Activated T-cell treated with anti-CD3 and anti-CD28 coated beads, Interleukin-2, amount 50 U/mL, for 72 hours (primary cell): ENCODE results near the gene RUNX1. TPM values are rescaled to one million over a fixed set of nuclear protein-coding genes. Genes with fewer than 3 reads are reported as not detected.

ENCODE experiments used
- ATAC-seq, 2 donors: fragments of 150-1000 bp; cut with Tn5 transposase; replicated peaks in 1 of 2; 2 replicates each; pipeline ENCODE4 v1.10.0; 2021; ENCODE audit warnings: moderate library complexity in 2 of 2, mild to moderate bottlenecking in 1 of 2
- DNase-seq, 2 donors: peaks; one replicate each; pipeline ENCODE4 v3.0.0; 2021 to 2022; ENCODE audit warnings: mixed read lengths in 1 of 2
- H3K27ac Mint-ChIP-seq: one replicate; pipeline ENCODE4 v1.8.0; 2022; ENCODE audit warnings: mild to moderate bottlenecking, moderate library complexity, mixed read lengths
- H3K27me3 Mint-ChIP-seq: one replicate; pipeline ENCODE4 v1.8.0; 2022; ENCODE audit warnings: low read depth, mixed read lengths
- H3K36me3 Mint-ChIP-seq, 2 donors: one replicate each; pipeline ENCODE4 v1.8.0; 2022; ENCODE audit warnings: mixed read lengths in 2 of 2, mild to moderate bottlenecking in 1 of 2; ENCODE audit not compliant: insufficient read depth in 2 of 2
- H3K4me1 Mint-ChIP-seq: one replicate; pipeline ENCODE4 v1.8.0; 2022; ENCODE audit warnings: low read depth, mixed read lengths
- H3K4me3 Mint-ChIP-seq, 2 donors: one replicate each; pipeline ENCODE4 v1.8.0; 2022; ENCODE audit warnings: mild to moderate bottlenecking in 2 of 2, mixed read lengths in 2 of 2, moderate library complexity in 2 of 2
- H3K9me3 Mint-ChIP-seq, 2 donors: one replicate each; pipeline ENCODE4 v1.8.0; 2022; ENCODE audit warnings: mixed read lengths in 2 of 2
- total RNA-seq, 2 donors: library from RNA; stranded (reverse); gene quantifications; one replicate each; pipeline ENCODE4 v1.2.3, GENCODE V29; 2022

Gene RUNX1
- total RNA-seq, 2 donors from 2014 or later: 36.6 to 56.2 TPM

GRCh38 chr21:34795175-34795547, 253.9 kb downstream of the RUNX1 start:
- Mint-ChIP-seq H3K4me3 (no peak overlapping the region), H3K4me1 (no peaks in the 10 kb centered on the region), H3K27me3 (no peaks in the 10 kb centered on the region), H3K36me3 (peaks cover 11 to 24% of the 10 kb centered on the region in 2 donors), H3K27ac (peak overlapping the region; percentile 52), H3K9me3 (no peaks in the 10 kb centered on the region)
- DNase-seq (no peak), ATAC-seq (no peak)

GRCh38 chr21:34794686-34795085, 254.4 kb downstream of the RUNX1 start:
- ATAC-seq (no peak), DNase-seq (no peak)
- Mint-ChIP-seq H3K36me3 (peaks cover 11 to 24% of the 10 kb centered on the region in 2 donors), H3K4me3 (no peak overlapping the region), H3K27ac (peak overlapping the region; percentile 1), H3K4me1 (no peaks in the 10 kb centered on the region), H3K9me3 (no peaks in the 10 kb centered on the region), H3K27me3 (no peaks in the 10 kb centered on the region)

- Mint-ChIP-seq H3K4me3 (no peak overlapping the region), H3K27ac (no peak overlapping the region), H3K27me3 (no peaks in the 10 kb centered on the region), H3K4me1 (no peaks in the 10 kb centered on the region), H3K36me3 (peaks cover 7 to 18% of the 10 kb centered on the region in 2 donors), H3K9me3 (no peaks in the 10 kb centered on the region)
- DNase-seq: no peak
- no peak for ATAC-seq
Measured at GRCh38 chr21:34793471-34793870, 255.6 kb downstream of the RUNX1 start.

DNA sequence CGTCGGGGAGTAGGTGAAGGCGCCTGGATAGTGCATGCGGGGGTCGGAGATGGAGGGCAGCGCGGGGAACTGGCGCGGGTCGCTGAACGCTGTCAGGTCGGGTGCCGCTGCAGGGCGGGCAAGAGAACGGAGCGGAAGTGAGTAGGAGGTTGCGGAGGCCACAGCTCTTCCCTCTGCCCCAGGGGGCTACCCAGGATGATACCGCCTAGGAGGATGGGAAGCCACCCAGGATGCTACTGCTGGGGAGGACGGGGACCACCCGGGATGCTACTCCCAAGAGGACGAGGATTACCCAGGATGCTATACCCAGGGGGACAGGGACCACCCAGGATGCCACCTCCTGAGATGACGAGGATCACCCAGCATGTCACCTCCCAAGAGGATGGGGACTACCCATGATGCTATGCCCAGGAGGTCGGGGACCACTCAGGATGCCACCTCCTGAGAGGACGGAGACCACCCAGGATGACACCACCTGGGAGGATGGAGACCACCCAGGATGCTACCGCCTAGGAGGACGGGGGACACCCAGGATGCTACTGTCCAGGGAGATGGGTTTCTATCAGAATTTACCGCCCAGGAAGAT, 256.5 kb downstream of the RUNX1 start:
- DNase-seq (no peak), ATAC-seq (no peak)
- Mint-ChIP-seq H3K4me1 (no peaks in the 10 kb centered on the region), H3K4me3 (no peak overlapping the region), H3K9me3 (no peaks in the 10 kb centered on the region), H3K27ac (no peak overlapping the region), H3K36me3 (peaks cover 7 to 12% of the 10 kb centered on the region in 2 donors), H3K27me3 (no peaks in the 10 kb centered on the region)

GRCh38 chr21:34791776-34792503, 257.2 kb downstream of the RUNX1 start:
- H3K4me3 Mint-ChIP-seq: no peak overlapping the region
- no peak for DNase-seq
- ATAC-seq: no peak
- no peaks in the 10 kb centered on the region for H3K27me3 Mint-ChIP-seq
- H3K4me1 Mint-ChIP-seq: no peaks in the 10 kb centered on the region
- peaks cover 5 to 9% of the 10 kb centered on the region in 2 donors for H3K36me3 Mint-ChIP-seq
- H3K9me3 Mint-ChIP-seq: no peaks in the 10 kb centered on the region
- no peak overlapping the region for H3K27ac Mint-ChIP-seq

DNA sequence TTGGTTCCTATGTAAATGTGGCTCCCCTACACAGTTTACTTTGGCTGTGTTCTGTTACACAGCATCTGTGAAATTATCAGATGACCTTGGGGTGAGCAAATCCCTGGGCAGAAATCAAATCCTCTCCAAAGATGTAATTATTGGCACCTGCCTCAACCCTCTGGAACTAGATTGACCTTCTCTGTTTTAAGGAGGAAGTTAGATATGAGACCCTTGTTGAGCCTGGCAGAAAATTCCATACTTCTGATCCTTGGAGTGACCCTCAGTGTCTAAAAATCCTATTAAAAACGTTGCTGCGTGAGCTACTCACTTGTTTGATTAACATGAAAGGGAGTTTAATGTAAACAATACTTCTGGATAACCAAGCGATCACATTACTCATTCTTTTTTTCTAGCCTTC, 258.3 kb downstream of the RUNX1 start:
- DNase-seq: no peak
- H3K4me3 Mint-ChIP-seq: no peak overlapping the region
- no peaks in the 10 kb centered on the region for H3K4me1 Mint-ChIP-seq
- H3K27ac Mint-ChIP-seq: no peak overlapping the region
- ATAC-seq: no peak
- H3K27me3 Mint-ChIP-seq: no peaks in the 10 kb centered on the region
- no peaks in the 10 kb centered on the region for H3K9me3 Mint-ChIP-seq
- H3K36me3 Mint-ChIP-seq: peaks cover 2 to 7% of the 10 kb centered on the region in 2 donors

DNA sequence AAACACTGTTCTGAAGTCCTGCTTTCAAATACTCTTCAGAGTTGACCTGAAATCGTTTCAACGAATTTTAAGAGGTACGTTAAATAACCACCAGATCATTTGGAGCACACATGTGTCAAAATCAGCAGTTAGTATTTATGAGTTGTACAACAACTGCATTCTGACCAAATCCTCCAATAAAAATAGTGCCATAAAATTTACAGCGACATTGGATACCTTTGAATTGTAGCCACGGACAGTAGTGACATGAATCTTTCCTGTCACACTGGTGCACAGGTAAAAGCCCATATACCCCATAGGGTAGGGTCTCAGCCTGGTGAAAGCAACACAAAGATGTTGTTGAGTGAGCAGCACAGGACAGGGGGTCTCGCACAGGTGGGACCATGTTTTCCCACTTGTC, 258.8 kb downstream of the RUNX1 start:
- DNase-seq: no peak
- Mint-ChIP-seq H3K27ac (no peak overlapping the region), H3K4me3 (no peak overlapping the region), H3K36me3 (peaks cover 2 to 7% of the 10 kb centered on the region in 2 donors), H3K9me3 (no peaks in the 10 kb centered on the region), H3K27me3 (no peaks in the 10 kb centered on the region), H3K4me1 (no peaks in the 10 kb centered on the region)
- ATAC-seq: no peak

GRCh38 chr21:34788879-34789278, 260.2 kb downstream of the RUNX1 start:
- Mint-ChIP-seq H3K36me3 (peaks cover 0 to 1% of the 10 kb centered on the region in 2 donors), H3K4me3 (no peak overlapping the region), H3K27ac (no peak overlapping the region), H3K27me3 (no peaks in the 10 kb centered on the region), H3K9me3 (no peaks in the 10 kb centered on the region), H3K4me1 (no peaks in the 10 kb centered on the region)
- no peak for DNase-seq
- ATAC-seq: no peak

DNA sequence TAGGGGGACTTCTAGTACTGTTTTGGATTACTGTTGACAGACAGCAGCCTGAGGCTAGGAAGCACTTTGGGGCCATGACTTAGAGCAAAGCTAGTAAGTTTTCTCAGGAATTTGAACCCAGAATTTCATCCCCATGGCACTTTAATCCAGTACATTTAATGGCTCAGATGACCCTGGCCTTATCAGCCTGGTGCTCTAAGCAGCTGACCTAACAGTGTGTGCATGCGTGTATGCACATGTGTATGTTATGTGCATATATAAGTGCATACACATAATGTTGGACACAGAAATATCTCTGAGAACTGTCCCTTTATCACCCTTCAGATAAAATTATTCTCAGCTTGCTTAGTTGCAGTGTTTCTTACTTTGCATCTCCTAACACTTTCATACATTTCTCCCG, 265.3 kb downstream of the RUNX1 start:
- Mint-ChIP-seq H3K4me1 (no peaks in the 10 kb centered on the region), H3K4me3 (no peak overlapping the region), H3K9me3 (peaks cover 4 to 5% of the 10 kb centered on the region in 2 donors), H3K27ac (no peak overlapping the region), H3K36me3 (peaks cover 0 to 3% of the 10 kb centered on the region in 2 donors), H3K27me3 (no peaks in the 10 kb centered on the region)
- no peak for ATAC-seq
- DNase-seq: no peak

DNA sequence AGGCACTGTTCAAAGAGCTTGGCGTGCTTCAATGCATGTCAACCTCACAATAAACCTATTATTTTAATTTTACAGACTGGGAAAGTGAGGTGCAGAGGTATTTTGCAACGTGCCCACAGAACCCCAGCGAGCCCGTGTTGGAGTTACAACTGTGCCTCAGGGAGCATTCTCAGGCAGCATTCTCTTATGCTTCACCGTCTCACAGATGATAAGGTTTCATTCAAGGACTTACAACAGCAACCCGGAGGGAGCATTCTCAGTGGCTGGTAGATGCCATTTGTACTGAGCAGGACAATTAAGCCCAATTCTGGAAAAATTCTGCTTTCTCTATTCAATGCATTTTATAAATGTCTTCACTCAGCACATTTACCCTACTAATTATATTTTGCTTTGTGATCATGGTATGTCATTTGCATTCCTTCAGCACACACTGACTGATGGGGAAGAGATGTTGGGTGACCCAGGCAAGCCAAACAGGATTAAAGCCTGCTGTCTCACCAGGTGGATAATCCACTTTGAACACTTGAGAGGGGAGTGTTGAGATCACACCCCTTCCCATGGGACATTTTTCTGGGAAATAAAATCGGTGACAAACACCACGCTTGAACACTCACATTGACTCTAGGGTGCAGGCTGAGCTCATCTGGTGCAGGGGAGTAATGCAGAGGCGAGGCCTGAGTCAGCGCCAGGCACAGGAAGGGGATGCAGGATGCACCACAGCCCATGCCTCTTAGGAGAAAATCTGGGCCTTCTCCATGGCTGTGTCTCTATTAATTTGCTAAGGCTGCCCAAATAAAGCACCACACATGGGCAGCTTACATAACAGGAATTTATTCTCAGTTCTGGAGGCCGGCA, 266.4 kb downstream of the RUNX1 start:
- DNase-seq (no peak), ATAC-seq (no peak)
- peaks cover 0 to 3% of the 10 kb centered on the region in 2 donors for H3K36me3 Mint-ChIP-seq
- no peaks in the 10 kb centered on the region for H3K27me3 Mint-ChIP-seq
- no peak overlapping the region for H3K4me3 Mint-ChIP-seq
- H3K4me1 Mint-ChIP-seq: no peaks in the 10 kb centered on the region
- H3K27ac Mint-ChIP-seq: no peak overlapping the region
- peaks cover 4 to 5% of the 10 kb centered on the region in 2 donors for H3K9me3 Mint-ChIP-seq

GRCh38 chr21:34781526-34781925, 267.6 kb downstream of the RUNX1 start:
- Mint-ChIP-seq H3K27ac (no peak overlapping the region), H3K4me3 (no peak overlapping the region), H3K36me3 (peaks cover 0 to 3% of the 10 kb centered on the region in 2 donors), H3K9me3 (peaks cover 4 to 5% of the 10 kb centered on the region in 2 donors), H3K4me1 (no peaks in the 10 kb centered on the region), H3K27me3 (peaks cover 2% of the 10 kb centered on the region)
- ATAC-seq: no peak
- no peak for DNase-seq

GRCh38 chr21:34779860-34780259, 269.2 kb downstream of the RUNX1 start:
- Mint-ChIP-seq H3K4me1 (no peaks in the 10 kb centered on the region), H3K9me3 (peaks cover 4 to 5% of the 10 kb centered on the region in 2 donors), H3K36me3 (peaks cover 0 to 3% of the 10 kb centered on the region in 2 donors), H3K4me3 (no peak overlapping the region), H3K27ac (no peak overlapping the region), H3K27me3 (peaks cover 13% of the 10 kb centered on the region)
- DNase-seq (no peak), ATAC-seq (no peak)

DNA sequence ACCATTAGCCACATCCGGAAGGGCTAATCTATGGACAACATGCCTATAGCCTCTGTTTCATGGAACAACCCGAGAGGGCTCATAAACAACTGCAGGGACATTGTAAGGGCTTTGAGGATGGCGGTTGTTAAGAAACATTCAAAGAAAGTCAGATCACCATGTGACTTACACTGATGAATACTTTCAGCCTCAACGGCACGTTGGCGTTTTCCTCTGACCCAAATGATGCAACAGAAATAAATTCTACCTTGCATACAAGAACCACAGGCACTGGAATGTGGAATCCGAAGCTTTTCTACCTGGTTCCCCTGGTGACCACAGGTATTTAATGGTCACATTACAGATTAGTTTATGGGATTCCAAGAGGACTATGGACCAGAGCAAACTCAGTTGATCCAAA, 273.3 kb downstream of the RUNX1 start:
- H3K27me3 Mint-ChIP-seq: peaks cover 29% of the 10 kb centered on the region
- no peak overlapping the region for H3K4me3 Mint-ChIP-seq
- no peak for DNase-seq
- H3K9me3 Mint-ChIP-seq: peaks cover 4 to 5% of the 10 kb centered on the region in 2 donors
- no peak for ATAC-seq
- H3K4me1 Mint-ChIP-seq: no peaks in the 10 kb centered on the region
- H3K27ac Mint-ChIP-seq: no peak overlapping the region
- peaks cover 0 to 3% of the 10 kb centered on the region in 2 donors for H3K36me3 Mint-ChIP-seq
